DND-41 (cell line): ENCODE measurements around the gene ITPR2.

Experiments
- CTCF ChIP-seq: IDR thresholded peaks from 2 replicates; pipeline ENCODE4 v1.5.1; 2012; ENCODE audit warnings: borderline replicate concordance, low read length, moderate library complexity, mild to moderate bottlenecking; ENCODE audit not compliant: poor library complexity, severe bottlenecking; ENCODE audit errors: extremely low read depth
- EZH2 ChIP-seq: IDR thresholded peaks from 3 replicates; pipeline ENCODE4 v1.6.1; 2012; ENCODE audit warnings: borderline replicate concordance, low read depth, mild to moderate bottlenecking, moderate library complexity, low read length, inconsistent platforms; ENCODE audit not compliant: severe bottlenecking

GRCh38 chr12:26826437-26826836, 6.6 kb downstream of the ITPR2 start:
- TF ChIP-seq EZH2 (no peak), CTCF (no peak)
